Sigmoid colon (tissue), 7 donors: ENCODE data around the gene PFDN5. TPM values are rescaled to one million over a fixed set of nuclear protein-coding genes. Genes with fewer than 3 reads are reported as not detected.
"Not testable (repeated sequence)": the region's sequence is repeated elsewhere in the genome, so short reads cannot be mapped to it uniquely, and the experiment has no call there.

Source experiments
- DNase-seq: peaks from one replicate; pipeline ENCODE4 v3.0.0-alpha.2; 2019
- H3K27ac ChIP-seq, 4 donors: fragments of 200-600 bp; sonication (generic); one replicate each; pipeline ENCODE4 v1.5.1; 2016 to 2019; ENCODE audit warnings: mild to moderate bottlenecking in 1 of 4
- H3K27me3 ChIP-seq, 3 donors: fragments of 200-600 bp; sonication (generic); one replicate each; pipeline ENCODE4 v1.5.1; 2019; ENCODE audit warnings: mild to moderate bottlenecking in 1 of 3
- H3K36me3 ChIP-seq, 4 donors: fragments of 200-600 bp; sonication (generic); one replicate each; pipeline ENCODE4 v1.5.1; 2016 to 2019
- H3K4me1 ChIP-seq, 4 donors: fragments of 200-600 bp; sonication (generic); one replicate each; pipeline ENCODE4 v1.5.1; 2017 to 2019
- H3K4me3 ChIP-seq, 4 donors: fragments of 200-600 bp; sonication (generic); one replicate each; pipeline ENCODE4 v1.5.1; 2017 to 2019; ENCODE audit warnings: mild to moderate bottlenecking in 2 of 4, moderate library complexity in 1 of 4
- H3K9me3 ChIP-seq, 4 donors: fragments of 200-600 bp in 3 of 4; sonication (generic) in 3 of 4; one replicate each; pipeline versions ENCODE4 v1.5.1 to v1.6.1; 2013 to 2019
- CTCF ChIP-seq, 4 experiments: fragments of 450-650 bp in 3 of 4; fragments of 200-600 bp in 1 of 4; IDR thresholded peaks; one replicate each; pipeline ENCODE4 v1.5.1; 2016 to 2019; ENCODE audit warnings: antibody characterized with exemption in 4 of 4, mild to moderate bottlenecking in 3 of 4, moderate library complexity in 2 of 4
- EP300 ChIP-seq, 4 donors: sonication (generic); formaldehyde crosslinking; IDR thresholded peaks; one replicate each; pipeline ENCODE4 v1.6.1; 2017; ENCODE audit warnings: antibody characterized with exemption in 4 of 4
- POLR2A ChIP-seq, 2 donors: fragments of 450-650 bp; IDR thresholded peaks; one replicate each; pipeline ENCODE4 v1.6.1; 2016; ENCODE audit warnings: antibody characterized with exemption in 2 of 2, mild to moderate bottlenecking in 2 of 2, moderate library complexity in 2 of 2
- POLR2AphosphoS5 ChIP-seq, 4 donors: sonication (generic); formaldehyde crosslinking; IDR thresholded peaks; one replicate each; pipeline ENCODE4 v1.6.1; 2017; ENCODE audit warnings: antibody characterized with exemption in 4 of 4
- WGBS, 2 donors: extraction: QIAGEN DNeasy Blood & Tissue Kit; methylation state at CpG; one replicate each; pipeline ENCODE4 v1.1.7; 2013; 5-methylcytosine and 5-hydroxymethylcytosine counted together
- intact Hi-C: fragments of 100-400 bp; cut with DNase I; formaldehyde crosslinking; loops from one replicate; pipeline ENCODE4 v1.15.1; 2023
- polyA plus RNA-seq, 3 donors: library from polyadenylated mRNA; stranded (reverse); fragments of 200-250 nt; gene quantifications; one replicate each; pipeline ENCODE4 v1.2.3, GENCODE V29; 2013
- total RNA-seq, 4 donors: library from RNA; depleted of rRNA; stranded (reverse); fragments of >200 nt; gene quantifications; one replicate each; pipeline ENCODE4 v1.1.0, GENCODE V29; 2016
- donor health status: healthy with polysubstance abuse.
- donor health status: Bipolar disorder and iron deficiency.
- donor health status: healthy.

The PFDN5 gene
- total and polyA plus RNA-seq, 7 donors = 757 to 1,604 (median 819) TPM

DNA sequence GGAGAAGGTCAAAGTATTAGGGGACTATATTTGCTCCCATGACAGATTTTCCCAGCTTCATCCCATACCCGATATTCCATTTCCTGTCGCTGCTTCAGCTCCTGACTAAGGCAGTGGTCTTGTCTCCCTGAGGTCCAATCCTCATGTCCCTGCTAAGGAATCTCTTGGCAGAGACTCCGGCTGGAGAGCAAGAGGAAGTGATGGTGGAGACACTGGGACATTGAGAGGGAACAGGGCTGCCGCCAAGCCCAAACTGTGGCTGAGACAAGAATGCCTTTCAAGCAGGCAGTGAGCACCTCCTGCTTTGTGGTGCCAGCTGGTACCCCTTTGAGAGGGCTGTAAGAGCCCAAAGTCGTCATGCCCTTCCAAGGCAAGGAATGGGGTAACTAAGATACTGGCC lies 35.3 kb downstream of the PFDN5 start:
- no peak overlapping the region for H3K27ac ChIP-seq
- TF ChIP-seq POLR2A (IDR thresholded peaks at IDR 0.05) (no peak), CTCF (IDR thresholded peaks at IDR 0.05) (no peak), POLR2AphosphoS5 (IDR thresholded peaks at IDR 0.05) (no peak), EP300 (IDR thresholded peaks at IDR 0.05) (no peak)
- no peak for DNase-seq
- no peak overlapping the region for H3K4me3 ChIP-seq
- WGBS, 2 donors = 82 to 83% methylated on average over 5 of the region's 5 CpGs
- H3K9me3 ChIP-seq = no peaks in the 10 kb centered on the region
- intact Hi-C loops = no loop called here
- no peaks in the 10 kb centered on the region for H3K36me3 ChIP-seq
- peaks cover 0 to 37% (median 20%) of the 10 kb centered on the region in 3 donors for H3K27me3 ChIP-seq
- peaks cover 0 to 6% (median 3%) of the 10 kb centered on the region in 4 donors for H3K4me1 ChIP-seq

GRCh38 chr12:53332339-53332738 lies 37.0 kb downstream of the PFDN5 start:
- H3K9me3 ChIP-seq, intact Hi-C loops, H3K4me3 ChIP-seq, DNase-seq, H3K27ac ChIP-seq, H3K36me3 ChIP-seq, H3K4me1 ChIP-seq: not testable (repeated sequence)
- H3K27me3 ChIP-seq = peaks cover 0 to 54% (median 36%) of the 10 kb centered on the region in 3 donors

- Histone ChIP-seq H3K9me3 (no peaks in the 10 kb centered on the region), H3K27me3 (peaks cover 0 to 58% (median 37%) of the 10 kb centered on the region in 3 donors), H3K4me3 (no peak overlapping the region), H3K4me1 (no peaks in the 10 kb centered on the region), H3K27ac (no peak overlapping the region), H3K36me3 (no peaks in the 10 kb centered on the region)
- WGBS, 2 donors = 63 to 64% methylated on average over 15 of the region's 15 CpGs
- intact Hi-C loops = no loop called here
- DNase-seq = no peak
- TF ChIP-seq EP300 (IDR thresholded peaks at IDR 0.05) (no peak), CTCF (IDR thresholded peaks at IDR 0.05) (no peak), POLR2A (IDR thresholded peaks at IDR 0.05) (no peak), POLR2AphosphoS5 (IDR thresholded peaks at IDR 0.05) (no peak)
Measured at GRCh38 chr12:53332744-53333143, 37.4 kb downstream of the PFDN5 start.

- Histone ChIP-seq H3K4me3 (no peak overlapping the region), H3K9me3 (no peaks in the 10 kb centered on the region), H3K27me3 (peaks cover 0 to 63% (median 42%) of the 10 kb centered on the region in 3 donors), H3K36me3 (no peaks in the 10 kb centered on the region), H3K4me1 (no peaks in the 10 kb centered on the region), H3K27ac (no peak overlapping the region)
- DNase-seq = no peak
- intact Hi-C loops = no loop called here
- no peak for TF ChIP-seq CTCF (IDR thresholded peaks at IDR 0.05)
- no peak for TF ChIP-seq POLR2AphosphoS5 (IDR thresholded peaks at IDR 0.05)
- TF ChIP-seq EP300 (IDR thresholded peaks at IDR 0.05) = no peak
- TF ChIP-seq POLR2A (IDR thresholded peaks at IDR 0.05) = no peak
- 83 to 84% methylated on average over 4 of the region's 4 CpGs for WGBS, 2 donors
Measured at GRCh38 chr12:53333289-53333688, 37.9 kb downstream of the PFDN5 start.

DNA sequence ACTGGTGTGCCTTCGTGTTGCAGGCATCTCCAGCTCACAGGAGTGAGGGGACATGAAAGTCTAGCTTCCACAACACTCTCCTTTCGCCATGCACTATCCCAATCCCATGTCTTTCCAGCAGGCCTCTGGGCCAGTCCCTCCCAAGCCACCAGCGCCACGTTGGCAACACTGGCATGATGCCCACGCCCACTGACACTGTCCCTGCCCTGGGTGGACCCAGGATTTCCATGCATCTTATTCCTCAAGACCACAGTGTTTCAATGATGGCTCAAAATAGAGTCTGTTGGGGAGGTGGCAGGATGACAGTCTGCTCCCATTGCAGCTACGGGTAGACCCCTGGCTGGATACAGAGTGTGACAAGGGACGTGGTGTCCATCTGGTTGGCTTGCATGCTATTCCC lies 38.5 kb downstream of the PFDN5 start:
- Histone ChIP-seq H3K4me1 (no peaks in the 10 kb centered on the region), H3K9me3 (no peaks in the 10 kb centered on the region), H3K4me3 (no peak overlapping the region), H3K36me3 (no peaks in the 10 kb centered on the region), H3K27ac (no peak overlapping the region), H3K27me3 (peaks cover 0 to 69% (median 47%) of the 10 kb centered on the region in 3 donors)
- 62 to 70% methylated on average over 7 of the region's 7 CpGs for whole genome bisulfite sequencing, 2 donors
- intact Hi-C loops = no loop called here
- TF ChIP-seq POLR2A (IDR thresholded peaks at IDR 0.05) (no peak), POLR2AphosphoS5 (IDR thresholded peaks at IDR 0.05) (no peak), EP300 (IDR thresholded peaks at IDR 0.05) (no peak), CTCF (IDR thresholded peaks at IDR 0.05) (no peak)
- no peak for DNase-seq
